MM.1S (cell line): ENCODE results near the gene BANP.
"Not testable (repeated sequence)": the region's sequence is repeated elsewhere in the genome, so short reads cannot be mapped to it uniquely, and the experiment has no call there.

Experiments
- EZH2 ChIP-seq: fragments of 300-600 bp; sonication (generic); optimal IDR thresholded peaks from 2 replicates; pipeline ENCODE3; 2017; ENCODE audit warnings: low read depth, mild to moderate bottlenecking, antibody characterized with exemption, low read length, mixed read lengths
- EZH2phosphoT487 ChIP-seq: fragments of 300-600 bp; sonication (generic); IDR thresholded peaks from 2 replicates; pipeline ENCODE4 v1.6.1; 2018; ENCODE audit warnings: antibody characterized with exemption, low read length
- TF ChIP-seq, protein P1 (sequence below): fragments of 300-600 bp; sonication (generic); IDR thresholded peaks from 2 replicates; pipeline ENCODE4 v1.5.1; 2016; ENCODE audit warnings: antibody characterized with exemption, low read length, mixed read lengths

DNA sequence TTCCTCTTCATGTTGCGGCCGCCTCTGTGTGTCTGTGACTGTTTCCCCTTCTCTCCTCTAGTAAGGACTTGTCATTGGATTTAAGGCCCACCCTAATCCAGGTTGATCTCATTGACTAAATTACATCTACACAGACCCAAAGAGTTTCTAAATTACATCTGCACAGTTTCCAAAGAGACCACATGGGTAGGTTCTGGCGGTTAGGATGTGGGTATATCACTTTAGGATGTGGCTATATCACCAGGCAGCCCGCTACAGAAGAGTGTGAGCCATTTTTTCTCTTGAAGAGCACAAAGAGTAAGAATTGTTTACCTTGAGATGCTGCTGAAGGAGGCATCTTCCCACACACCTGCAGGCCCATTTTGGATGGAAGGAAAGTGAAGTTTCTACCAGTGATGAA is 30.1 kb downstream of the BANP start:
- TF ChIP-seq, protein P1, sequence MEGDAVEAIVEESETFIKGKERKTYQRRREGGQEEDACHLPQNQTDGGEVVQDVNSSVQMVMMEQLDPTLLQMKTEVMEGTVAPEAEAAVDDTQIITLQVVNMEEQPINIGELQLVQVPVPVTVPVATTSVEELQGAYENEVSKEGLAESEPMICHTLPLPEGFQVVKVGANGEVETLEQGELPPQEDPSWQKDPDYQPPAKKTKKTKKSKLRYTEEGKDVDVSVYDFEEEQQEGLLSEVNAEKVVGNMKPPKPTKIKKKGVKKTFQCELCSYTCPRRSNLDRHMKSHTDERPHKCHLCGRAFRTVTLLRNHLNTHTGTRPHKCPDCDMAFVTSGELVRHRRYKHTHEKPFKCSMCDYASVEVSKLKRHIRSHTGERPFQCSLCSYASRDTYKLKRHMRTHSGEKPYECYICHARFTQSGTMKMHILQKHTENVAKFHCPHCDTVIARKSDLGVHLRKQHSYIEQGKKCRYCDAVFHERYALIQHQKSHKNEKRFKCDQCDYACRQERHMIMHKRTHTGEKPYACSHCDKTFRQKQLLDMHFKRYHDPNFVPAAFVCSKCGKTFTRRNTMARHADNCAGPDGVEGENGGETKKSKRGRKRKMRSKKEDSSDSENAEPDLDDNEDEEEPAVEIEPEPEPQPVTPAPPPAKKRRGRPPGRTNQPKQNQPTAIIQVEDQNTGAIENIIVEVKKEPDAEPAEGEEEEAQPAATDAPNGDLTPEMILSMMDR: not testable (repeated sequence)
- not testable (repeated sequence) for TF ChIP-seq EZH2, EZH2phosphoT487
